ENCODE results near the gene SHISA5. TPM values are rescaled to one million over a fixed set of nuclear protein-coding genes. Genes with fewer than 3 reads are reported as not detected.
A peak's percentile ranks its signal among the peaks of the same experiment; 100 is the strongest.

The SHISA5 gene
- total RNA-seq, 1 donor from 2014 or later: 333 TPM

GRCh38 chr3:48446043-48446424, 57.9 kb downstream of the SHISA5 start:
- Histone ChIP-seq H3K79me2 (ENCODE audit: insufficient read depth, low read length) (peaks cover 47% of the 10 kb centered on the region), H2AFZ (ENCODE audit: low read depth, low read length) (peak overlapping the region; percentile 100), H3K36me3 (ENCODE audit: insufficient read depth, low read length) (peaks cover 22% of the 10 kb centered on the region), H3K9me3 (ENCODE audit: insufficient read depth, low read depth, low read length) (no peaks in the 10 kb centered on the region), H3K4me2 (ENCODE audit: low read length) (peak overlapping the region; percentile 97), H4K20me1 (ENCODE audit: insufficient read depth, low read length) (peaks cover 22% of the 10 kb centered on the region), H3K4me3 (ENCODE audit: insufficient read depth, low read depth, low read length) (peak overlapping the region; percentile 84), H3K27ac (ENCODE audit: low read depth, low read length) (peak overlapping the region; percentile 80), H3K9ac (ENCODE audit: low read length) (peak overlapping the region; percentile 90), H3K27me3 (ENCODE audit: insufficient read depth, low read length) (no peaks in the 10 kb centered on the region), H3K4me1 (ENCODE audit: insufficient read depth, low read length) (peaks cover 26% of the 10 kb centered on the region)
- H3K27me3 Mint-ChIP-seq (ENCODE audit: low read depth, unreplicated experiment): no peaks in the 10 kb centered on the region
- FAIRE-seq (no peak), DNase-seq (ENCODE audit: low read depth) (no peak)
- H3K4me1 Mint-ChIP-seq (ENCODE audit: low read depth, unreplicated experiment): peaks cover 26% of the 10 kb centered on the region
- TF ChIP-seq CTCF (IDR thresholded peaks at IDR 0.05; ENCODE audit: insufficient read depth, low read depth, low read length) (no peak), EZH2 (IDR thresholded peaks at IDR 0.05; ENCODE audit: insufficient read depth, low read length) (no peak)
- no peaks in the 10 kb centered on the region for H3K9me3 Mint-ChIP-seq (ENCODE audit: unreplicated experiment)
- H3K27ac Mint-ChIP-seq (ENCODE audit: unreplicated experiment): peak overlapping the region; percentile 5
- H3K4me3 Mint-ChIP-seq (ENCODE audit: unreplicated experiment): peak overlapping the region; percentile 89
- peaks cover 8% of the 10 kb centered on the region for H3K36me3 Mint-ChIP-seq (ENCODE audit: low read depth, unreplicated experiment)

- Mint-ChIP-seq H3K4me1 (ENCODE audit: low read depth, unreplicated experiment) (peaks cover 26% of the 10 kb centered on the region), H3K27me3 (ENCODE audit: low read depth, unreplicated experiment) (no peaks in the 10 kb centered on the region), H3K36me3 (ENCODE audit: low read depth, unreplicated experiment) (peaks cover 8% of the 10 kb centered on the region), H3K4me3 (ENCODE audit: unreplicated experiment) (peak overlapping the region; percentile 89), H3K27ac (ENCODE audit: unreplicated experiment) (peak overlapping the region; percentile 5), H3K9me3 (ENCODE audit: unreplicated experiment) (no peaks in the 10 kb centered on the region)
- peaks cover 22% of the 10 kb centered on the region for H3K36me3 ChIP-seq (ENCODE audit: insufficient read depth, low read length)
- peak overlapping the region; percentile 84 for H3K4me3 ChIP-seq (ENCODE audit: insufficient read depth, low read depth, low read length)
- peak overlapping the region; percentile 97 for H3K4me2 ChIP-seq (ENCODE audit: low read length)
- H3K27me3 ChIP-seq (ENCODE audit: insufficient read depth, low read length): no peaks in the 10 kb centered on the region
- H3K9me3 ChIP-seq (ENCODE audit: insufficient read depth, low read depth, low read length): no peaks in the 10 kb centered on the region
- no peak overlapping the region for H2AFZ ChIP-seq (ENCODE audit: low read depth, low read length)
- peaks cover 26% of the 10 kb centered on the region for H3K4me1 ChIP-seq (ENCODE audit: insufficient read depth, low read length)
- peaks cover 22% of the 10 kb centered on the region for H4K20me1 ChIP-seq (ENCODE audit: insufficient read depth, low read length)
- H3K79me2 ChIP-seq (ENCODE audit: insufficient read depth, low read length): peaks cover 52% of the 10 kb centered on the region
- no peak overlapping the region for H3K27ac ChIP-seq (ENCODE audit: low read depth, low read length)
- peak overlapping the region; percentile 90 for H3K9ac ChIP-seq (ENCODE audit: low read length)
- FAIRE-seq (no peak), DNase-seq (ENCODE audit: low read depth) (no peak)
- no peak for TF ChIP-seq CTCF (IDR thresholded peaks at IDR 0.05; ENCODE audit: insufficient read depth, low read depth, low read length)
- TF ChIP-seq EZH2 (IDR thresholded peaks at IDR 0.05; ENCODE audit: insufficient read depth, low read length): no peak
Observed at GRCh38 chr3:48445277-48445882, 58.6 kb downstream of the SHISA5 start.

GRCh38 chr3:48441940-48442339, 62.0 kb downstream of the SHISA5 start:
- Histone ChIP-seq H3K36me3 (ENCODE audit: insufficient read depth, low read length) (peaks cover 22% of the 10 kb centered on the region), H3K4me3 (ENCODE audit: insufficient read depth, low read depth, low read length) (peak overlapping the region; percentile 97), H3K79me2 (ENCODE audit: insufficient read depth, low read length) (peaks cover 43% of the 10 kb centered on the region), H4K20me1 (ENCODE audit: insufficient read depth, low read length) (peaks cover 22% of the 10 kb centered on the region), H3K9ac (ENCODE audit: low read length) (peak overlapping the region; percentile 86), H3K27ac (ENCODE audit: low read depth, low read length) (no peak overlapping the region), H2AFZ (ENCODE audit: low read depth, low read length) (no peak overlapping the region), H3K4me1 (ENCODE audit: insufficient read depth, low read length) (peaks cover 16% of the 10 kb centered on the region), H3K9me3 (ENCODE audit: insufficient read depth, low read depth, low read length) (no peaks in the 10 kb centered on the region), H3K4me2 (ENCODE audit: low read length) (peak overlapping the region; percentile 98), H3K27me3 (ENCODE audit: insufficient read depth, low read length) (no peaks in the 10 kb centered on the region)
- Mint-ChIP-seq H3K36me3 (ENCODE audit: low read depth, unreplicated experiment) (peaks cover 9% of the 10 kb centered on the region), H3K27ac (ENCODE audit: unreplicated experiment) (peak overlapping the region; percentile 98), H3K27me3 (ENCODE audit: low read depth, unreplicated experiment) (no peaks in the 10 kb centered on the region), H3K4me3 (ENCODE audit: unreplicated experiment) (peak overlapping the region; percentile 100), H3K9me3 (ENCODE audit: unreplicated experiment) (no peaks in the 10 kb centered on the region), H3K4me1 (ENCODE audit: low read depth, unreplicated experiment) (peaks cover 25% of the 10 kb centered on the region)
- FAIRE-seq: no peak
- no peak for TF ChIP-seq CTCF (IDR thresholded peaks at IDR 0.05; ENCODE audit: insufficient read depth, low read depth, low read length)
- no peak for TF ChIP-seq EZH2 (IDR thresholded peaks at IDR 0.05; ENCODE audit: insufficient read depth, low read length)
- no peak for DNase-seq (ENCODE audit: low read depth)

All from astrocyte (in vitro differentiated cells and primary cell).